ENCODE results near the gene ELL. TPM values are rescaled to one million over a fixed set of nuclear protein-coding genes. Genes with fewer than 3 reads are reported as not detected.
A peak's percentile ranks its signal among the peaks of the same experiment; 100 is the strongest.

The ELL gene
- total and polyA plus RNA-seq, 9 of the 15 experiments (the other 6 are each of a cell fraction or from before 2014, with no cell fraction given): 0.24 to 22.5 (median 4.1) TPM

DNA sequence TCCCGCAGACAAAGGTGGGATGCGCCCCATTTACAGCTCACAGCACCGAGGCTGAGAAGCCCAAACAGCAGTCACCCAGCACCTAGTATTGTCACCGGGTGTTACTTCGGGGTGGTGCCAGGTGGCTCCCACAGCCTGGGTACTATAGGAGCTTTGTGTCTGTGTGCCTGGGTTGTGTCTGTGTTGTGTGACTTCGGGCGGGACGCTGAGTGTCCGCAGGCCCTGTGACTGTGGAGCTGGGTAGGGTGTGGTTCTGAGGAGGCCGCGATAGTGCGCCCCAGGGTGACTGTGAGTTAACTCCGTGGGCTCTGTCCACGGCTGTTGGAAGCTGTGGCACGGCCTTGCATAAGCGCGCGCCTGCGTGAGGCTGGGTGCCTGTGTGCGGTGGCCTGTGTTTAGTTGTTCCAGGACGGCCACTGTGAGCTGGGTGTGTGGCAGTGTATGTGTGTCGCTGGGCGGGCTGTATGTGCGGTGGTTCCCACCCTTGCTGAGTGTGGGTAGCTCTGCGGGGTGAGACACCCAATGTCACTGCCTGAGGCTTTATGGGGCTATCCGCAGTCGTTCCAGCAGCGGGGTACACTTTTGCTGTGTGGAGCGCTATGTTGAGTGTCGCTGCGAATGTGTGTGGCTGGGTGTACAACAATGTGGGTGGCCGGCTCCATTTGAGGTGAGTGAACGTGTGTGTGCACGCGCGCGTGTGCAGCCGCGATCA lies 103.2 kb downstream of the ELL start (continued):
- TF ChIP-seq SNIP1 (IDR thresholded peaks at IDR 0.05; ENCODE audit: low read depth) (peak; percentile 82), MTA3 (IDR thresholded peaks at IDR 0.05; ENCODE audit: borderline replicate concordance) (peak; percentile 91), THRAP3 (IDR thresholded peaks at IDR 0.05; ENCODE audit: borderline replicate concordance) (no peak), BCOR (IDR thresholded peaks at IDR 0.05) (peak; percentile 35; the same call in 1 of the 2 replicates), CCNT2 (IDR thresholded peaks at IDR 0.05; ENCODE audit: borderline replicate concordance, extremely low read depth, insufficient read length, low read depth, low read length) (no peak), DACH1 (IDR thresholded peaks at IDR 0.05; ENCODE audit: partially characterized antibody) (peak; percentile 79), SRSF1 (IDR thresholded peaks at IDR 0.05; ENCODE audit: low read depth, low read length) (no peak; the same call in 1 of the 2 replicates), ELF4 (CRISPR knock-in tag; IDR thresholded peaks at IDR 0.05) (peak; percentile 75; the same call in 1 of the 2 replicates), CHD4 (IDR thresholded peaks at IDR 0.05; ENCODE audit: insufficient read depth, insufficient replicate concordance, low read depth, low read length, poor library complexity, severe bottlenecking) (peak; percentile 63), KAT2B (IDR thresholded peaks at IDR 0.05; ENCODE audit: low read depth, low read length) (no peak), CBX8 (IDR thresholded peaks at IDR 0.05; ENCODE audit: borderline replicate concordance, extremely low read depth, low read depth, low read length, poor library complexity, severe bottlenecking) (no peak), PHB (CRISPR knock-in tag; IDR thresholded peaks at IDR 0.05) (no peak), CBFB (CRISPR knock-in tag; IDR thresholded peaks at IDR 0.05) (peak; percentile 64; the same call in 1 of the 2 replicates), NFRKB (IDR thresholded peaks at IDR 0.05; ENCODE audit: low read depth) (peak; percentile 73; the same call in 1 of the 2 replicates), MEF2D (tag; conservative IDR thresholded peaks at IDR 0.05; ENCODE audit: low read depth) (0 out of 2 replicates have a peak, but pooled peaks have one; percentile 7), RFX5 (IDR thresholded peaks at IDR 0.05; ENCODE audit: low read depth, low read length) (no peak), CHCHD3 (CRISPR knock-in tag; IDR thresholded peaks at IDR 0.05) (no peak), SMAD4 (CRISPR knock-in tag; conservative IDR thresholded peaks at IDR 0.05) (peak; percentile 40), ETS2 (tag; IDR thresholded peaks at IDR 0.05; ENCODE audit: borderline replicate concordance, poor library complexity, severe bottlenecking) (no peak)
- TF ChIP-seq, protein P1, sequence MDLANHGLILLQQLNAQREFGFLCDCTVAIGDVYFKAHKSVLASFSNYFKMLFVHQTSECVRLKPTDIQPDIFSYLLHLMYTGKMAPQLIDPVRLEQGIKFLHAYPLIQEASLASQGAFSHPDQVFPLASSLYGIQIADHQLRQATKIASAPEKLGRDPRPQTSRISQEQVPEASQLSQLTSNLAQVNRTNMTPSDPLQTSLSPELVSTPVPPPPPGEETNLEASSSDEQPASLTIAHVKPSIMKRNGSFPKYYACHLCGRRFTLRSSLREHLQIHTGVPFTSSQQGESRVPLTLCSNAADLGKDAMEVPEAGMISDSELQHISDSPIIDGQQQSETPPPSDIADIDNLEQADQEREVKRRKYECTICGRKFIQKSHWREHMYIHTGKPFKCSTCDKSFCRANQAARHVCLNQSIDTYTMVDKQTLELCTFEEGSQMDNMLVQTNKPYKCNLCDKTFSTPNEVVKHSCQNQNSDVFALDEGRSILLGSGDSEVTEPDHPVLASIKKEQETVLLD (IDR thresholded peaks at IDR 0.05): peak; percentile 90
- TF ChIP-seq, protein P2, sequence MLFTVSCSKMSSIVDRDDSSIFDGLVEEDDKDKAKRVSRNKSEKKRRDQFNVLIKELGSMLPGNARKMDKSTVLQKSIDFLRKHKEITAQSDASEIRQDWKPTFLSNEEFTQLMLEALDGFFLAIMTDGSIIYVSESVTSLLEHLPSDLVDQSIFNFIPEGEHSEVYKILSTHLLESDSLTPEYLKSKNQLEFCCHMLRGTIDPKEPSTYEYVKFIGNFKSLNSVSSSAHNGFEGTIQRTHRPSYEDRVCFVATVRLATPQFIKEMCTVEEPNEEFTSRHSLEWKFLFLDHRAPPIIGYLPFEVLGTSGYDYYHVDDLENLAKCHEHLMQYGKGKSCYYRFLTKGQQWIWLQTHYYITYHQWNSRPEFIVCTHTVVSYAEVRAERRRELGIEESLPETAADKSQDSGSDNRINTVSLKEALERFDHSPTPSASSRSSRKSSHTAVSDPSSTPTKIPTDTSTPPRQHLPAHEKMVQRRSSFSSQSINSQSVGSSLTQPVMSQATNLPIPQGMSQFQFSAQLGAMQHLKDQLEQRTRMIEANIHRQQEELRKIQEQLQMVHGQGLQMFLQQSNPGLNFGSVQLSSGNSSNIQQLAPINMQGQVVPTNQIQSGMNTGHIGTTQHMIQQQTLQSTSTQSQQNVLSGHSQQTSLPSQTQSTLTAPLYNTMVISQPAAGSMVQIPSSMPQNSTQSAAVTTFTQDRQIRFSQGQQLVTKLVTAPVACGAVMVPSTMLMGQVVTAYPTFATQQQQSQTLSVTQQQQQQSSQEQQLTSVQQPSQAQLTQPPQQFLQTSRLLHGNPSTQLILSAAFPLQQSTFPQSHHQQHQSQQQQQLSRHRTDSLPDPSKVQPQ (CRISPR knock-in tag; IDR thresholded peaks at IDR 0.05; ENCODE audit: borderline replicate concordance): 0 out of 2 replicates have a peak, but pooled peaks have one; percentile 34
- TF ChIP-seq, protein P3, sequence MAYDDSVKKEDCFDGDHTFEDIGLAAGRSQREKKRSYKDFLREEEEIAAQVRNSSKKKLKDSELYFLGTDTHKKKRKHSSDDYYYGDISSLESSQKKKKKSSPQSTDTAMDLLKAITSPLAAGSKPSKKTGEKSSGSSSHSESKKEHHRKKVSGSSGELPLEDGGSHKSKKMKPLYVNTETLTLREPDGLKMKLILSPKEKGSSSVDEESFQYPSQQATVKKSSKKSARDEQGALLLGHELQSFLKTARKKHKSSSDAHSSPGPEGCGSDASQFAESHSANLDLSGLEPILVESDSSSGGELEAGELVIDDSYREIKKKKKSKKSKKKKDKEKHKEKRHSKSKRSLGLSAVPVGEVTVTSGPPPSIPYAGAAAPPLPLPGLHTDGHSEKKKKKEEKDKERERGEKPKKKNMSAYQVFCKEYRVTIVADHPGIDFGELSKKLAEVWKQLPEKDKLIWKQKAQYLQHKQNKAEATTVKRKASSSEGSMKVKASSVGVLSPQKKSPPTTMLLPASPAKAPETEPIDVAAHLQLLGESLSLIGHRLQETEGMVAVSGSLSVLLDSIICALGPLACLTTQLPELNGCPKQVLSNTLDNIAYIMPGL (CRISPR knock-in tag; IDR thresholded peaks at IDR 0.05): no peak
